ENCODE results near the gene SLC7A14. TPM values are rescaled to one million over a fixed set of nuclear protein-coding genes. Genes with fewer than 3 reads are reported as not detected.
"Not testable (repeated sequence)": the region's sequence is repeated elsewhere in the genome, so short reads cannot be mapped to it uniquely, and the experiment has no call there.

The SLC7A14 gene
- total RNA-seq, 1 donor from 2014 or later: under 0.01 TPM

DNA sequence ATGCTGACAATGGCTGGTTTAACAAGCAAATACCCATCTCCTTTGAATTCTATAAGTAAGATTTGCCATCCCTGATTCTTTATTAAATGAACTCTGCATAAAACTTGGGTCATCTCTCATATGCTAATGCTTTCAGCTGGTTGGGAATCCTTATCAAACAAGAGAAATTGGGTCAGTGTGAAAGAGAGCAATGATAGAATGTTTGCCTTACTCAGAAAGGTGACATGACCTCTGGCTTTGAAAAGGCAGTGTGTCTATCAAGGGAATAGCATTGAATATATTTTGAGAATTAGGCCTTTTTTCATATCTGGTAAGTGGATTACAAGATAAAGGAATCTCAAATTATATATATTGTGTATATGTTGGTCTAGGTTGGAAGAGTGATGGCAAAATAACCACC, 8.7 kb upstream of the SLC7A14 start:
- DNase-seq (ENCODE audit: low read depth in 2 of 2): no peak

GRCh38 chr3:170593634-170594033, 7.8 kb upstream of the SLC7A14 start:
- no peak for DNase-seq (ENCODE audit: low read depth in 2 of 2)

GRCh38 chr3:170589113-170589512, 3.2 kb upstream of the SLC7A14 start:
- no peak for DNase-seq (ENCODE audit: low read depth in 2 of 2)

GRCh38 chr3:170585008-170585936, 603 bp downstream of the SLC7A14 start:
- peak in 1 of 2 donors; percentile 8 for DNase-seq (ENCODE audit: low read depth in 2 of 2)

DNA sequence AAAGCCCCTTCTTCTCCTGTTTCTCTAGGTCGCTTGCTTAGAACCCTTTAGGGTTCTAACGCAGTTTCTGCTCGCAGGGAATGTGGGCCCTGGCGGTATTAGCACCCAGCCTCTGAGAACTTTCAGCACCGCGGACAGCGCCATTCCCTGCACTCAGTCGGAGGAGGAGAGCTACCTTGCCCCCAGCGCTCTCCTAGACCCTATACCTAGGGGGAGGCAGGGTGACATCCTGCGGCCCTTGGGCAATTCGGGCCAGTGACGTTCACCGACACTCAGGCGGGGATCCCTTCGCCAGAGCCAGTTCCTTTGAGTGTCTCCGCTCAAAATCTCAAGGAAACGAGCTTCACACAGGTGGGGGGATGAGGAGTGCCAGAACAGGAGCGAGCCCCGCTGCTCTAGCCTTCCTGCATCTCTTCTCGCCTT, 1.3 kb downstream of the SLC7A14 start:
- DNase-seq (ENCODE audit: low read depth in 2 of 2): peak; percentile 62 to 80

- DNase-seq (ENCODE audit: low read depth in 2 of 2): no peak
These were observed 6.2 kb downstream of the SLC7A14 start for GRCh38 chr3:170579646-170580045.

- peak; percentile 69 to 73 for DNase-seq (ENCODE audit: low read depth in 2 of 2)
These were observed 13.1 kb downstream of the SLC7A14 start for GRCh38 chr3:170572665-170573253.

GRCh38 chr3:170567598-170567997, 18.3 kb downstream of the SLC7A14 start:
- DNase-seq (ENCODE audit: low read depth in 2 of 2): not testable (repeated sequence)

- no peak for DNase-seq (ENCODE audit: low read depth in 2 of 2)
These were observed 19.5 kb downstream of the SLC7A14 start for GRCh38 chr3:170566413-170566812.

GRCh38 chr3:170565495-170565894, 20.4 kb downstream of the SLC7A14 start:
- peak in 1 of 2 donors; percentile 55 for DNase-seq (ENCODE audit: low read depth in 2 of 2)

DNA sequence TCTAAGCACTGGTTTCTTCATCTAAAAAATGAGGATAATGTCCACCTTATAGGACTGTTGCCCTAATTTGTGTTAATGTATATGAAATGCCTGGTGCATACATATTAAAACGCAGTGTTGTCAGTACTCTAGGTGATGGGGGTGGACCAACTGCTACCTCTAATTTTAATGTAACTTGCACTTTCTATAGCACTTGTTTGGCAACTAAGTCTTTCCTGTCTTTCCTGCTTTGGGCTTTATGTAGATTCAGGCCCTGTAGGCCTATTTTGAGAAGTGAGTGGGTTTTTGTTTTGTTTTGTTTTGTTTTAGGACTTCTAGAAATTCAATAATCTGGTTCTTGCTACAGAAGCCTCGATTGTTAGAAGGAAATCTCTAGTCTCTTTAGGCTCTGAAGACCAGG, 21.2 kb downstream of the SLC7A14 start:
- no peak for DNase-seq (ENCODE audit: low read depth in 2 of 2)

GRCh38 chr3:170563712-170564423, 22.0 kb downstream of the SLC7A14 start:
- peak; percentile 83 to 84 for DNase-seq (ENCODE audit: low read depth in 2 of 2)

- peak in 1 of 2 donors; percentile 17 for DNase-seq (ENCODE audit: low read depth in 2 of 2)
These were observed 23.8 kb downstream of the SLC7A14 start for GRCh38 chr3:170562080-170562479.

GRCh38 chr3:170560717-170561382, 25.0 kb downstream of the SLC7A14 start:
- no peak for DNase-seq (ENCODE audit: low read depth in 2 of 2)

DNA sequence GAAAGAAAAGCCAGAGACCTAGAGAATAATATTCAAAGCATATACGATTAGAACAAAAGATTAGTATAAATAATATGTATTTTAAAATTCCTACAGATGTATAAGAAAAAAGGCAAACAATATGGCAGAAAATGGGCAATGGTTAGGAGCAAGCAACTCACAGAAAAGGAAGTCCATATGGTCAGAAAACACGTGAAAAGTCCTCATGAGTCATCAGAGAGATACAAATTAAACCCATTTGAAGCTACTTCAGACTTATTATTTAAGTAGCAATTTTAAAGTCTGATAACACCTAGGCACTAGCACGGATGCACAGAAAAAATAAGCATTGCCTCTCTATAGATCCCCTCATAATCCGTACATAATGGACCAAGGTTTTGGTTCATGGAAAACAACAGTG, 25.6 kb downstream of the SLC7A14 start:
- DNase-seq (ENCODE audit: low read depth in 2 of 2): no peak

DNA sequence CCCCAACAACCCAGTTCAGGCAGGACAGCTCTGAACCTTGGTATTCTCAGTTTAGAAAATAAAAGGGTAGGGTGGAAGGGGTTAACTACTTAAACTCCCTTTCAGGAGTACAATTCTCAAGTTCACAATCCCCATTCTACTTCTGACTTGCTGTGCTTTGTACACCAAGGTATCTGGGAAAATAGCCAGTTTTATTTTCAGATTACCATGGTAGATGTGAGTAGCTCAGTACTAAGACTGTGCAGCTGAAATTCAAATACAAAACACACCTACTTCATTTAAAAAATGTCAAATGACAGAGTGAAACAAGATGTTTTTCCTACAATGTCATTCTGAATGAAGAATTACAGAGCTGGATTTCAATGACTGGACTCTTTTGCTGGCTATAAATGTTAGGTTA, 27.4 kb downstream of the SLC7A14 start:
- no peak for DNase-seq (ENCODE audit: low read depth in 2 of 2)

- DNase-seq (ENCODE audit: low read depth in 2 of 2): no peak
These were observed 30.5 kb downstream of the SLC7A14 start for GRCh38 chr3:170555329-170555728.

- DNase-seq (ENCODE audit: low read depth in 2 of 2): peak in 1 of 2 donors; percentile 17
These were observed 31.8 kb downstream of the SLC7A14 start for GRCh38 chr3:170553788-170554757.

GRCh38 chr3:170551252-170551651, 34.6 kb downstream of the SLC7A14 start:
- DNase-seq (ENCODE audit: low read depth in 2 of 2): no peak

GRCh38 chr3:170542704-170543103, 43.2 kb downstream of the SLC7A14 start:
- DNase-seq (ENCODE audit: low read depth in 2 of 2): no peak
